ENCODE data around the gene EMSY.

Gene EMSY

GRCh38 chr11:76459299-76459698 is 14.5 kb downstream of the EMSY start:
- no peak for DNase-seq (ENCODE audit: low read depth)

DNA sequence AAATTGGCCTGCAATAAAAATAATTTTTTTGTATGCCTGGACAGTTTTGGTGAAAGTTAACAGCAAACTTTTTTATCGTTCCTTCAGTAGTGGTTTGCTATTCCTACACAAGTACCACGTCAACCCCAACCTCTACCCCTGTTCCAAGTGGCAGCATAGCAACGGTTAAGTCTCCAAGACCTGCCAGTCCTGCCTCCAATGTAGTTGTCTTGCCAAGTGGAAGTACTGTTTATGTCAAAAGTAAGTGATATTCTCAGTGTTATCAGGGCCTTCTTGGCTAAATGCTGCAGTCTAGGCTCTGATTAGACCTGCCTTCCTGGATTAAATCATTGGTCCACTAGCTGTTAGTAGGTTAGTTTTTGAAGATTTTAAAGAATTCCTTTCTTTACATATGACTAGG is 15.0 kb downstream of the EMSY start:
- no peak for DNase-seq (ENCODE audit: low read depth)

GRCh38 chr11:76462317-76462716 is 17.5 kb downstream of the EMSY start:
- DNase-seq (ENCODE audit: low read depth), result no peak

- no peak for DNase-seq (ENCODE audit: low read depth)
These were observed 20.9 kb downstream of the EMSY start for GRCh38 chr11:76465701-76466100.

DNA sequence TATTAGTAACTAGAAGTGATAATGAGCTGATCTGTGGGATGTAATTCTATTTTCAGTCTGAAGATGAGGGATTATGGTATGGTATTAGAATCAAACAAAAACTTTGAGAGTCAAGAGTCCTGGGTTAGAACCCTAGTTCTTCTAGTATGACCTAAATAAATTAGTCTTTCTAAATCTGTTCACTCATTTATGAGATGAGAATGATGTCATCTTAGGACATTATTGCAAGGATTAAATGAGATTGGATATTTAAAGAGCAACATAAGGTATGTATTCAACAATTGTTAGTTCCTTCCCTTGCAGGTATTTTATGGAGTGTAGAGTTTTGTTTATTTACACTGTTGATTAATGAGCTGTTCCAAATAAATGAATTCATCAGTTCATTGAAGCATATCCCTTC is 21.8 kb downstream of the EMSY start:
- DNase-seq (ENCODE audit: low read depth), result no peak

GRCh38 chr11:76469141-76469540 is 24.3 kb downstream of the EMSY start:
- no peak for DNase-seq (ENCODE audit: low read depth)

DNA sequence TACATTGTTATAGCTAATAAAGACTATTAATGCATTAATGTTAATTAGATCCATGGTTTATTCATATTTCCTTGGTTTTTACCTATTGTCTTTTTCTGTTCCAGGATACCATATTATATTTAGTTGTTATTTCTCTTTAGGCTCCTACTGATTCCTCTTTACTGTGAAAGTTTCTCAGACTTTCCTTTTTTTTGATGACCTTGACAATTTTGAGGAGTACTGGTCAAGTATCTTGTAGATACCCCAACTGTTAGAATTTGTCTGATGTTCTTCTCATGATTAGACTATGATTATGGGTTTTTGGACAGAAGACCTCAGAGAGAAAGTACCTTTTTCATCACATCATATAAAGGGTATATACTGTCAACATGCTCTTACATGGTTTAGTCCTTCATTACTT is 26.6 kb downstream of the EMSY start:
- no peak for DNase-seq (ENCODE audit: low read depth)

DNA sequence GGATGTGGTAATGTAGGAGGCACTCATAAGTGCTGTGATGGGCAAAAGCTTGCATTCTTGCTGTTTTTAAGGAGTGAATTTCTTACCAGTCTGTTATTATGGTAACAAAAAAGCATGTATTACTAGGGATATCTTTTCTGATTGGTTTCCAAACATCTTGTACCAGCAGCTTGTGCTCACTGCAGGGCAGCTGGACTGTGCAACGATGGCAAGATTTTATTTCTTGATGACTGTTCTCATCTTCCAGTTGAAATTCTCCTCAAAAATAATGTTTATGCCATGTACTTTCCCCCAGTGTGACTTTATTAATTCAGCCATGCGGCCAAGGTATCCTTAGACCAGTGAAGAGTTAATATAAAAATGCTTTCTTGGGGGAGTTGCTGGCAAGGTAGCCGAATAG is 35.4 kb downstream of the EMSY start:
- DNase-seq (ENCODE audit: low read depth), result no peak

DNA sequence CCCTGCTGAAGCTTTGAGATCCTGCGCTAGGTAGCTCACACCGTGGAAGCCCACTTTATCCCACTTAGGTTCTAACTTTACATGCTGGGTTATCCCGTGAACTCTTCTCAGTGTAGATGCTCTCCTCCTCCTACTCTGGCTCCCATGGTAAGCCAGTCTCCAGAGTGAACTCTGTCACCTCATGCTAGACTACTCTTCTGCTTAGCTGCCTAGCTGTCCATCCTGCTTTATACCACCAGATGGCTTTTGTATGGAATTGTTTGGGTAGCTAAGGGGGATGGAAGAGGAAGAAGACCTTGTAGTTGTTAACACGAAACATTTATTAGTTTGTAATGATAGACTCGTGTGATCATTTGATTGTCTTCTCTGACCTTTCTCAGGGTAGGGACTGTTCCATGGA is 46.8 kb downstream of the EMSY start:
- no peak for DNase-seq (ENCODE audit: low read depth)

GRCh38 chr11:76493040-76493439 is 48.2 kb downstream of the EMSY start:
- no peak for DNase-seq (ENCODE audit: low read depth)

DNA sequence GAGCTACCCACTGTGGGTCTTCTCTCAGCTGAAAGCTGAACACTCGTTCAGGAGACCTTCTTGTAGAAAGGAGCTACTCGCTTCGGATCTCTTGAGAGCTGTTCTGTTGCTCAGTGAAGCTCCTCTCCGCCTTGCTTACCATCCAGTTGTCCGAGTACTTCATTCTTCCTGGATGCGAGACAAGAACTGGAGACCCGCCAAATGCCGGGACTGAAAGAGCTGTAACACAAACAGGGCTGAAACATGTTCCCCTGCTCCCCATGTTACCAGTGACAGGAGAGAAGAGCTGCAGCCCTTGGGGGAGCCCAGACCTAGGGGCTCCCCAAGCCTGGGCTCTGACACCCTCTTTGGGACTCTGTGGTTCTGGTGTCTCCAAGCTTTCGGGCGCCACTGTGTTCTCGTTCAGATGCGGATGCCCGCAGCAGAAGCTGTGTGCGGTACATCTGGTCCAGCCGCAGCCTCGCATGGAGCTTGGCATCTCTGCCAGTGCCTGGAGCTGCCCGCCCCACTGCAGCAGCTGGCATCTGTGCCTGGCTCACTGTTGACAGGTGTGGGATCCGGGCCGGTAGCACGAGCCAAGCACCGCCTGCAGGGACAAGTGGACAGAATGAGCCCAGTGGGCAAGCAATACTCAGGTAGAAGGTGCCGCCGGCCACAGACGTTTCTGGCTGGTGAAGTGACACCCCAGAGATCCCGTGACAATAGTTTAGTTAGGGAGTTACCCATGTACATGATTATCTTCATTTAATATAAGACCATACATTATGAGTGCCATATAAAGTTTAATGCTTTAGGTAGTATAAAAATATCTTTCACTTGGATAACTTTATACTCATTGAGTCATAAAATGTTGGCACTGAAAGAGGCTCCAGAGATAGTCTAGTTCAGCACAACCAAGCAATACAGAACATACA is 49.1 kb downstream of the EMSY start:
- DNase-seq (ENCODE audit: low read depth), result no peak

- DNase-seq (ENCODE audit: low read depth), result no peak
These were observed 50.2 kb downstream of the EMSY start for GRCh38 chr11:76495019-76495418.

DNA sequence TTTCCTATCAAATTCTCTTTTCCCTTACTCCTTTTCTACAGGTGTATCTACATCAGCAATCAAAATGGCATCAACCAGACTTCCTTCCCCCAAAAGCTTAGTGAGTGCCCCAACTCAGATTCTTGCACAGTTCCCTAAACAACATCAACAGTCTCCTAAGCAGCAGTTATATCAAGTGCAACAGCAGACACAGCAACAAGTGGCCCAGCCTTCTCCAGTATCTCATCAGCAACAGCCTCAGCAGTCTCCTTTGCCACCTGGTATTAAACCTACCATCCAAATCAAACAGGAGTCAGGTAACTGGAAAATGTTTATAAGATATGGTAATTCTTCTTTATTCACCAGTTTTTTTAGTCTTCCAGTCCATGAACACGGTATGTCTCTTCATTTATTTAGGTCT is 51.4 kb downstream of the EMSY start:
- DNase-seq (ENCODE audit: low read depth), result no peak

DNA sequence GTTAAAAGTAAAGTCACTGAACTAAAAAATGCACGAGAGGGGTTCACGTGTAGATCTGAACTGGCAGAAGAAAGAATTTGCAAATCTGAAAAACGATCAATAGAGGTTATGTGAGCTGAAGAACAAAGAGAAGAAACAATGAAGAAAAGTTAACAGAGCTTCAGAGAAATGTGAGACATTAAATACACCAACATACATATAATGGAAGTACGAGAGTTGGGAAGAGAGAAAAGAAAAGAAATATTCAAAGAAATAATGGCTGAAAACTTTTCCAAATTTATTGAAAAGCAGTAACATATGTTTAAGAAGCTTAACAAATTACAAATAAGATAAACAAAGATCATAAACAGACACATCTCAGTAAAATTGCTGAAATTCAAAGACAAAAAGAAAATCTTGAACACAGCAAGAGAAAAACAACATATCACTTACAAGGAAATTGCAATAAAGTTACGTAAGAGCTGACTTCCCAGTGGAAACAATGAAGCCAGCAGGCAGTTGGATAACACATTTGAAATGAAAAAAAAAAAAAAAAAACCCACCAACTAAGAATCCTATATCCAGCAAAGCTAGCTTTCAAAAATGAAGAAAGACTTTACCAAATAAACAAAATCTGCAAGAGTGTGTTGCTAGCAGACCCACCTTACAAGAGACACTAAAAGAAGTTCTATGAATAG is 56.8 kb downstream of the EMSY start:
- no peak for DNase-seq (ENCODE audit: low read depth)

DNA sequence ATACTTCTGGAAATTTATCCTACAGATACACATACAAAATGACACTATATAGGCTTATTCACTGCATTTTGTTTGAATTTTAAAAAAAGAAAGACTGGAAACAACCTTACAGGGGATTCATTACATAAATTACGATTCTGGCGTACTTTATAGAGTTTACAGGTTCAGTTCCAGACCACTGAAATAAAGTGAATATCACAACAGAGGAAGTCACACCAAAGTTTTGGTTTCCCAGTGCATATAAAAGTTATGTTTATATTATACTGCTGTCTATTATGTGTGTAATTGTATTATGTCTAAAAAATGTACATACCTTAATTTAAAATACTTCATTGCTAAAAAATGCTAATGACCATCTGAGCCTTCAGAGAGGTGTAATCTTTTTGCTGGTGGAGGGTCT is 62.0 kb downstream of the EMSY start:
- DNase-seq (ENCODE audit: low read depth), result no peak

DNA sequence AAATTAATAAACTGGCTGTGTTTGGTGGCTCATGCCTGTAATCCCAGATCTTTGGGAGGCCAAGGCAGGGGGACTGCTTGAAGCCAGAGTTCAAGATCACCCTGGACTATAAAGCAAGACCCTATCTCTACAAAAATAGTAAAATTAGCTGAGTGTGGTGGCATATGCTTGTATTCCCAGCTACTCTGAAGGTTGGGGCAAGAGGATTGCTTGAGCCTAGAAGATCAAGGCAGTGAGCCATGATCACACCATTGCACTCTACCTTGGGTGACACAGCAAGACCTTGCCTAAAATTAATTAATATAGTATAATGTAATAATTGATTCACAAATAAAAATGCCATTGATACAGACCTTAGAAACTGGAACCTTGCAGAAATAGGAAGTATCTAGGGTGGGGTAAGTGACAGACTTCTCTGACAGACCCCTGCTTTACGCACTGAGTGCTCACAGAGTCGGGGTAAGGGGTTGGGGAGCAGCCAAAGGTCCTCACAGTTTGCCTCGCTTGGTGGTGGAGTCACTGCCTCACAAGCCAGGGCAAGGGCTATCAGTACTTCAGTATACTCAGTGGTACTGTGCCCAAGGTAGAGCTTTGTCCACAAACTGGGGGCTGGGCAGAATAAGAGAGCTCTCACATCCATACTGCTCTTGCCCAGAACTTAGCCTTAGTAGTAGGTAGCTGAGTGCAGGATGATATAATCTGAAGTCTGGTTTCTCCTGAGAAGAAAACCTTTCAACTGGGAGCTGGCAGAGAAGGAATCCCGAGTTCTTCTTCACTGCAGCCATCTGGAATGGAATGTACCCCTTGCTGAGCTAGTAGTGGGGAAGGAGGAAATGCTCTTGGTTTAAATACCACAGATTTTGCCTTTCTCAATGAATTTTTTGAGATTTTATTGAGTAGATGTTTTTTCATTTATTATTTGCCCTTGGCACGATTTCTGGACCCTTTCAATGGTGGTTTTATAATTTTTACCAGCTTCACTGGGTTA is 65.5 kb downstream of the EMSY start:
- no peak for DNase-seq (ENCODE audit: low read depth)

DNA sequence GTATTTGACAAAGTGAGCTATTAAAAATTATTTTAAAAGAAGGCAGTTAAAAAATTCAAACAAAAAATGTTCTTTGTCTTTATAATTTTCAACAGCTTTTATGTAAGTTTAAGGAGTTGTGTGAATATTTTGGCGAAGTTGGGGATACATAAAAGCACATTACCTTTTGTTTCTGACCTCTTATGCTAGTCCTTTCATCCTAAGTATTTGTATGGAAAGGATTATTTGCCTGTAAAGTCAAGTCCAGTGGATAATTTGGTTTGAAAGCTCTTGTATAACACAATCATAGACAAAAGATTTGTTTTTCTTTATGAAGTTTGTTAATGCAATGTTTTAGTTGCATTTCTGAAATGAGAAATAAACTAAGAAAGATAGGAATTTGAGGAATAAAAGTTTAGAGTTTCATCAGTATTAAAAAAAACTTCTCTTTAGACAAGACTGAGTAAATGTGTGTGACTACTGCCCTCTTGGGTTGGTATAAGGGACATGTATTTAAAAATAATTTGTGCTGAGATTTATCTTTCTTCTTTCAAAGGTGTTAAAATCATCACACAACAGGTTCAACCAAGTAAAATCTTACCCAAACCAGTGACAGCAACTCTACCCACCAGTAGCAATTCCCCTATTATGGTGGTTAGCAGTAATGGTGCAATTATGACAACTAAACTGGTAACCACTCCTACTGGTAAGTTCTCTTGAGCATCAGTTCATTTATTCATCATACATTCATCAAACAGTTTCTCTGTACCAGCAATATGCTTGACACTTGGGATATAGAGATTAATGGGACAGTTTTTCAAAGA is 68.2 kb downstream of the EMSY start:
- no peak for DNase-seq (ENCODE audit: low read depth)

- no peak for DNase-seq (ENCODE audit: low read depth)
These were observed 68.8 kb downstream of the EMSY start for GRCh38 chr11:76513654-76514034.

DNA sequence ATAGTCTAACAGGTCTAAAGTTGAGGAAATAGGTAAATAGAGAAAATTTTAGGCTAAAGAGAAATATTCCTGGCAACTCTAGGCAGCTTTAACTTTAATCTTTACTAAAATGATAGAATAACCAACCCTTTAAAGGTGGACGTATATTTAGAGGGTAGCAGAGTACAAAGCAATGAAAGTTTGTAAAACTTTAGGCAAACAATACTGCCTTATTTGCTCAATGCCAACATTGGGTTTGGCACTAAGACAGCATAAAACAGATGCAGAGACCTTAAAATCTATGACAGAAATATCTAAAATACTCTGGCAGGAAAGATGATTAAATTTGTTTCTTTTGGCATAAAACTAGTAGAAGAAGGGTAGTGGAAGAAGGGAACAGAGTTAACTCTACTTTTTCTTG is 70.7 kb downstream of the EMSY start:
- DNase-seq (ENCODE audit: low read depth), result no peak

GRCh38 chr11:76523147-76523546 is 78.3 kb downstream of the EMSY start:
- no peak for DNase-seq (ENCODE audit: low read depth)

GRCh38 chr11:76523786-76524436 is 79.1 kb downstream of the EMSY start:
- no peak for DNase-seq (ENCODE audit: low read depth)

Measured in activated T-cell treated with anti-CD3 and anti-CD28 coated beads for 24 hours (primary cell).